Measurements from ENCODE around the gene MIR17HG. TPM values are rescaled to one million over a fixed set of nuclear protein-coding genes. Genes with fewer than 3 reads are reported as not detected.

MIR17HG gene
- total RNA-seq, 6 experiments from 2014 or later: 0.40 to 1.1 (median 0.90) TPM

- TF ChIP-seq CTCF (IDR thresholded peaks at IDR 0.05): no peak
- DNase-seq: no peak
- no peak overlapping the region for H3K4me3 Mint-ChIP-seq
- no peaks in the 10 kb centered on the region for H3K36me3 Mint-ChIP-seq (ENCODE audit: low read depth)
- H3K27me3 Mint-ChIP-seq (ENCODE audit: insufficient read depth): no peaks in the 10 kb centered on the region
- H3K27ac Mint-ChIP-seq: no peak overlapping the region
- no peaks in the 10 kb centered on the region for H3K4me1 Mint-ChIP-seq (ENCODE audit: low read depth)
- no peaks in the 10 kb centered on the region for H3K9me3 Mint-ChIP-seq
Measured at GRCh38 chr13:91383836-91384235, 36.3 kb downstream of the MIR17HG start.

- DNase-seq: no peak
- H3K4me3 Mint-ChIP-seq: no peak overlapping the region
- no peaks in the 10 kb centered on the region for H3K27me3 Mint-ChIP-seq (ENCODE audit: insufficient read depth)
- H3K27ac Mint-ChIP-seq: no peak overlapping the region
- TF ChIP-seq CTCF (IDR thresholded peaks at IDR 0.05): no peak
- H3K36me3 Mint-ChIP-seq (ENCODE audit: low read depth): no peaks in the 10 kb centered on the region
- H3K9me3 Mint-ChIP-seq: no peaks in the 10 kb centered on the region
- no peaks in the 10 kb centered on the region for H3K4me1 Mint-ChIP-seq (ENCODE audit: low read depth)
Measured at GRCh38 chr13:91384896-91385295, 37.4 kb downstream of the MIR17HG start.

GRCh38 chr13:91389186-91389585 lies 41.7 kb downstream of the MIR17HG start:
- Mint-ChIP-seq H3K36me3 (ENCODE audit: low read depth) (no peaks in the 10 kb centered on the region), H3K9me3 (no peaks in the 10 kb centered on the region), H3K4me1 (ENCODE audit: low read depth) (no peaks in the 10 kb centered on the region), H3K27ac (no peak overlapping the region), H3K27me3 (ENCODE audit: insufficient read depth) (peaks cover 6% of the 10 kb centered on the region; the same call in 1 of the 2 replicates), H3K4me3 (no peak overlapping the region)
- no peak for TF ChIP-seq CTCF (IDR thresholded peaks at IDR 0.05)
- DNase-seq: no peak

- peaks cover 5% of the 10 kb centered on the region for H3K4me1 Mint-ChIP-seq (ENCODE audit: low read depth)
- peaks cover 14% of the 10 kb centered on the region for H3K27me3 Mint-ChIP-seq (ENCODE audit: insufficient read depth)
- H3K4me3 Mint-ChIP-seq: no peak overlapping the region
Measured at GRCh38 chr13:91397595-91397994, 50.1 kb downstream of the MIR17HG start.

GRCh38 chr13:91398413-91399188 lies 51.1 kb downstream of the MIR17HG start, which contains the start of gene GPC5:
Gene GPC5 (plus strand): TSS chr13:91398621.
- H3K27ac Mint-ChIP-seq: no peak within 1 kb of the TSS
- H3K4me3 Mint-ChIP-seq: peak within 1 kb of the TSS; percentile 75
- no peaks in the 10 kb centered on the region for H3K36me3 Mint-ChIP-seq (ENCODE audit: low read depth)
- DNase-seq: peak; percentile 4
- TF ChIP-seq CTCF (IDR thresholded peaks at IDR 0.05): no peak
- peaks cover 22% of the 10 kb centered on the region for H3K27me3 Mint-ChIP-seq (ENCODE audit: insufficient read depth)
- peaks cover 5% of the 10 kb centered on the region for H3K4me1 Mint-ChIP-seq (ENCODE audit: low read depth)
- H3K9me3 Mint-ChIP-seq: no peaks in the 10 kb centered on the region

More at GRCh38 chr13:91397595-91397994, 50.1 kb downstream of the MIR17HG start:
- no peaks in the 10 kb centered on the region for H3K36me3 Mint-ChIP-seq (ENCODE audit: low read depth)
- no peak for DNase-seq
- no peak overlapping the region for H3K27ac Mint-ChIP-seq
- no peak for TF ChIP-seq CTCF (IDR thresholded peaks at IDR 0.05)
- H3K9me3 Mint-ChIP-seq: no peaks in the 10 kb centered on the region
